HepG2 (cell line): ENCODE results near the gene RPL18.

ENCODE experiments used
- AKAP8 ChIP-seq: sonication (generic); formaldehyde crosslinking; IDR thresholded peaks from 2 replicates; pipeline ENCODE4 v1.5.1; 2020; ENCODE audit warnings: mild to moderate bottlenecking, missing genetic modification reagents
- FOSL2 ChIP-seq: sonication (generic); formaldehyde crosslinking; IDR thresholded peaks from 2 replicates; pipeline ENCODE4 v1.4.0; 2020; ENCODE audit warnings: missing genetic modification reagents
- FOXA1 ChIP-seq, 2 experiments: fragments of 450-650 bp in 1 of 2; sonication (generic) in 1 of 2; formaldehyde crosslinking in 1 of 2; IDR thresholded peaks; 2 replicates each; pipeline versions ENCODE4 v1.4.0 to v1.6.1; 2016 to 2020; ENCODE audit warnings: missing genetic modification reagents in 1 of 2
- TSC22D2 ChIP-seq: sonication (generic); formaldehyde crosslinking; IDR thresholded peaks from 2 replicates; pipeline ENCODE4 v1.5.1; 2020; ENCODE audit warnings: missing genetic modification reagents, mild to moderate bottlenecking, borderline replicate concordance
- TF ChIP-seq, protein P1 (sequence below), 2 experiments: sonication (generic) in 1 of 2; formaldehyde crosslinking in 1 of 2; IDR thresholded peaks; 2 replicates each; pipeline versions ENCODE4 v1.4.0 to v1.6.1; 2018 to 2020; ENCODE audit warnings: missing genetic modification reagents in 2 of 2, borderline replicate concordance in 1 of 2, low read depth in 1 of 2, mild to moderate bottlenecking in 1 of 2, missing biosample characterization in 1 of 2

DNA sequence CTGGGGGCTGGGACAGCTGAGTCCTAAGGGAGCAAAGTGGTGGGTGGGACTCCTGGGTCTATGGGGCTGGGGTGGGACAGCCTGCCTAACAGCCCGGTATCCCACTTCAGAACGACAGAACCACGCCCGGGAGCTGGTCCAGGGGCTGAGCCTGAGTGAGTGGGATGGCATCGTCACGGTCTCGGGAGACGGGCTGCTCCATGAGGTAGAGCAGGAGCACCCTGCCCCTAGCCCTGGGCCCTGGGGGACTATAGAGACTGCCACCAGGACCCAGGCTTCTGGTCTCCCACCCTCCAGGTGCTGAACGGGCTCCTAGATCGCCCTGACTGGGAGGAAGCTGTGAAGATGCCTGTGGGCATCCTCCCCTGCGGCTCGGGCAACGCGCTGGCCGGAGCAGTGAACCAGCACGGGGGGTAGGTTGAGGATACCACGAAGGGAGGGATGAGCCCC, 8.9 kb upstream of the RPL18 start:
- TF ChIP-seq FOXA1 (IDR thresholded peaks at IDR 0.05) = no peak
- TF ChIP-seq FOXA1 (CRISPR knock-in tag; IDR thresholded peaks at IDR 0.05) = no peak
- no peak for TF ChIP-seq AKAP8 (CRISPR knock-in tag)
- no peak for TF ChIP-seq FOSL2 (CRISPR knock-in tag)
- no peak for TF ChIP-seq TSC22D2 (CRISPR knock-in tag)
- TF ChIP-seq, protein P1, sequence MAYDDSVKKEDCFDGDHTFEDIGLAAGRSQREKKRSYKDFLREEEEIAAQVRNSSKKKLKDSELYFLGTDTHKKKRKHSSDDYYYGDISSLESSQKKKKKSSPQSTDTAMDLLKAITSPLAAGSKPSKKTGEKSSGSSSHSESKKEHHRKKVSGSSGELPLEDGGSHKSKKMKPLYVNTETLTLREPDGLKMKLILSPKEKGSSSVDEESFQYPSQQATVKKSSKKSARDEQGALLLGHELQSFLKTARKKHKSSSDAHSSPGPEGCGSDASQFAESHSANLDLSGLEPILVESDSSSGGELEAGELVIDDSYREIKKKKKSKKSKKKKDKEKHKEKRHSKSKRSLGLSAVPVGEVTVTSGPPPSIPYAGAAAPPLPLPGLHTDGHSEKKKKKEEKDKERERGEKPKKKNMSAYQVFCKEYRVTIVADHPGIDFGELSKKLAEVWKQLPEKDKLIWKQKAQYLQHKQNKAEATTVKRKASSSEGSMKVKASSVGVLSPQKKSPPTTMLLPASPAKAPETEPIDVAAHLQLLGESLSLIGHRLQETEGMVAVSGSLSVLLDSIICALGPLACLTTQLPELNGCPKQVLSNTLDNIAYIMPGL (CRISPR knock-in tag; IDR thresholded peaks at IDR 0.05; ENCODE audit: borderline replicate concordance in 1 of 2, low read depth in 1 of 2) = no peak
